ENCODE data around the gene KLHL2. TPM values are rescaled to one million over a fixed set of nuclear protein-coding genes. Genes with fewer than 3 reads are reported as not detected.
A peak's percentile ranks its signal among the peaks of the same experiment; 100 is the strongest.
"Not testable (repeated sequence)": the region's sequence is repeated elsewhere in the genome, so short reads cannot be mapped to it uniquely, and the experiment has no call there.

The KLHL2 gene
- total RNA-seq, 6 experiments from 2014 or later: 10.9 to 13.7 (median 11.4) TPM

DNA sequence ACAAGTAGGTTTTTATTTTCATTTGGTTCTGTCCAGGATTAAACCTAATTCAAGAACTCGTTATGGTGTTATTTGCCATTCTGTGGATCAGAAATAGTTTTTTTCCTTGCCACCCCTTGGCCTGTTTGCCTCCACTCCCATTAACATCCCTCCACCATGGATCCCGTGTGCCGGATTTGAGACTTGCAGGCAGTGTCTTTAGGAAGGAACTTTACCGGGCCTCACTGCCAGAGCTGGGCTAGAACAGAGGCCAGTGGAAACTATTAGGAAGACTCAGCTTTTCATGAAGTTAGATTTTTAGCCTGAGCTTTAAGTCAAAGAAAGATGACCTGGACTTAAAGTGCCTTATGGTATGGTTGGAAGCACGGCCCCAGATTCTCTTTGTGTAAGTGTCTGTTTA, 2.4 kb downstream of the KLHL2 start:
- Mint-ChIP-seq H3K9me3 (no peaks in the 10 kb centered on the region), H3K36me3 (ENCODE audit: low read depth) (peaks cover 12% of the 10 kb centered on the region; the same call in 1 of the 2 replicates), H3K27me3 (ENCODE audit: insufficient read depth) (no peaks in the 10 kb centered on the region), H3K4me3 (no peak overlapping the region), H3K4me1 (ENCODE audit: low read depth) (peaks cover 55% of the 10 kb centered on the region), H3K27ac (no peak overlapping the region)
- TF ChIP-seq, protein P1, sequence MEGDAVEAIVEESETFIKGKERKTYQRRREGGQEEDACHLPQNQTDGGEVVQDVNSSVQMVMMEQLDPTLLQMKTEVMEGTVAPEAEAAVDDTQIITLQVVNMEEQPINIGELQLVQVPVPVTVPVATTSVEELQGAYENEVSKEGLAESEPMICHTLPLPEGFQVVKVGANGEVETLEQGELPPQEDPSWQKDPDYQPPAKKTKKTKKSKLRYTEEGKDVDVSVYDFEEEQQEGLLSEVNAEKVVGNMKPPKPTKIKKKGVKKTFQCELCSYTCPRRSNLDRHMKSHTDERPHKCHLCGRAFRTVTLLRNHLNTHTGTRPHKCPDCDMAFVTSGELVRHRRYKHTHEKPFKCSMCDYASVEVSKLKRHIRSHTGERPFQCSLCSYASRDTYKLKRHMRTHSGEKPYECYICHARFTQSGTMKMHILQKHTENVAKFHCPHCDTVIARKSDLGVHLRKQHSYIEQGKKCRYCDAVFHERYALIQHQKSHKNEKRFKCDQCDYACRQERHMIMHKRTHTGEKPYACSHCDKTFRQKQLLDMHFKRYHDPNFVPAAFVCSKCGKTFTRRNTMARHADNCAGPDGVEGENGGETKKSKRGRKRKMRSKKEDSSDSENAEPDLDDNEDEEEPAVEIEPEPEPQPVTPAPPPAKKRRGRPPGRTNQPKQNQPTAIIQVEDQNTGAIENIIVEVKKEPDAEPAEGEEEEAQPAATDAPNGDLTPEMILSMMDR (IDR thresholded peaks at IDR 0.05): no peak
- no peak for DNase-seq

DNA sequence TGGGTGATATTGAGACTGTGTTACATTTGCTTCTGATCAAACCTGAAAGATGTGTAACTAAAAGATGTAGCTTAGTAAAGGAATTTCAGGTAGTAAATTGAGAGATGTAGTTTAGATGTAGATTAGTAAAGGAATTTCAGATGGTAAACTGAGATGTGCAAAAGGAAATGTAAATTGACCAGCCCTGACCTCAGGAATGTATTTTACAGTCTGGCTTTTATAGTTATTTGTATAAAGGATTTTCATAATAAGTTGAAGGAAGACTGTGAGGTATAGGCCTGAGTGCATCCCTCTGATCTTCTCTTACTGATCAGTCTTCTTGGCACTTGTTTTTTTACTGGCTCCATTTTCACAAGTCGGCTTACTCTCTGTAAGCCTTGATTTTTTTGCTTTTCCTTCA, 3.2 kb downstream of the KLHL2 start:
- Mint-ChIP-seq H3K27ac (no peak overlapping the region), H3K27me3 (ENCODE audit: insufficient read depth) (peaks cover 2% of the 10 kb centered on the region; the same call in 1 of the 2 replicates), H3K36me3 (ENCODE audit: low read depth) (peaks cover 12% of the 10 kb centered on the region; the same call in 1 of the 2 replicates), H3K4me1 (ENCODE audit: low read depth) (peaks cover 56% of the 10 kb centered on the region), H3K4me3 (no peak overlapping the region), H3K9me3 (no peaks in the 10 kb centered on the region)
- no peak for DNase-seq
- TF ChIP-seq, protein P1 (IDR thresholded peaks at IDR 0.05): no peak

DNA sequence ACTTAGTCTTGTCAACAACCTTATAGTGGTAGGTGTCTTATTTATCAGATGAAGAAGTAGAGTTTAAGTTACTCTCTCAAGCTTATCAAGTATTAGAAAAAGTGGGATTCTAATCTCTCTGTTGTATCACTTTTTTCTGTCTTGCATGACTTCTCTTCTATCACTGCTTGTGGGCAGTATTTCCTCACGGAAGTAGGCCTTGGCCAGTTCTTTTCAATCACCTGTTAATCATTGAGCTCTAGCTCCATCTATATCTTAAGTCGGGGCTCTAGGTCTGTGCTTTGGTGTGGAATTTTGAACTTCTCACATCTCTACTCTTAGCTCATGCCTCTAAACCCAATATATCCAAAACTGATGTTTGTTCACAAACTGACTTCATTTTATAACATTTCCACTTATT, 5.3 kb downstream of the KLHL2 start:
- Mint-ChIP-seq H3K4me1 (ENCODE audit: low read depth) (peaks cover 61% of the 10 kb centered on the region), H3K36me3 (ENCODE audit: low read depth) (peaks cover 12% of the 10 kb centered on the region; the same call in 1 of the 2 replicates)
- H3K27me3 Mint-ChIP-seq (ENCODE audit: insufficient read depth); H3K9me3 Mint-ChIP-seq; DNase-seq; H3K27ac Mint-ChIP-seq; H3K4me3 Mint-ChIP-seq: not testable (repeated sequence)

DNA sequence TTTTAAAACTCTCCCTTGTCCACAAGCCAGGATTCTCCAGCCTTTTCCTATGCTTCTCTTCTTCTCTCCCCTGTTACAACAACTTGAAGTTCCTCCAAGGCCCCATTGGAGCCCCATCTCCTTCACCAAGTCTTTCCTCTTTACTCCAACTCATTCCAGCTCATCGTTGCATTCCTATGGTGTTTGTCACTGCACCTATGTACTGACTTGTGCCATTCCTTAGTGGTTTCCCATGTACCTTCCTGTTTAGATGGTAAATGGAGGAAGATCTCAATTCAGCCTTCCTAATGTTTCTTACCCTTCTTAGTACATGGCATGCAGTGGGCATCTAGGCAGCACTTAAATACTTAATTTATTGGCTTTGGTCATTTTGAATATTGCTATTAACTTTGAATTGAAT, 6.0 kb downstream of the KLHL2 start:
- Mint-ChIP-seq H3K36me3 (ENCODE audit: low read depth) (peaks cover 12% of the 10 kb centered on the region; the same call in 1 of the 2 replicates), H3K4me1 (ENCODE audit: low read depth) (peaks cover 57% of the 10 kb centered on the region)
- not testable (repeated sequence) for H3K27me3 Mint-ChIP-seq (ENCODE audit: insufficient read depth); DNase-seq; H3K27ac Mint-ChIP-seq; H3K4me3 Mint-ChIP-seq; H3K9me3 Mint-ChIP-seq

DNA sequence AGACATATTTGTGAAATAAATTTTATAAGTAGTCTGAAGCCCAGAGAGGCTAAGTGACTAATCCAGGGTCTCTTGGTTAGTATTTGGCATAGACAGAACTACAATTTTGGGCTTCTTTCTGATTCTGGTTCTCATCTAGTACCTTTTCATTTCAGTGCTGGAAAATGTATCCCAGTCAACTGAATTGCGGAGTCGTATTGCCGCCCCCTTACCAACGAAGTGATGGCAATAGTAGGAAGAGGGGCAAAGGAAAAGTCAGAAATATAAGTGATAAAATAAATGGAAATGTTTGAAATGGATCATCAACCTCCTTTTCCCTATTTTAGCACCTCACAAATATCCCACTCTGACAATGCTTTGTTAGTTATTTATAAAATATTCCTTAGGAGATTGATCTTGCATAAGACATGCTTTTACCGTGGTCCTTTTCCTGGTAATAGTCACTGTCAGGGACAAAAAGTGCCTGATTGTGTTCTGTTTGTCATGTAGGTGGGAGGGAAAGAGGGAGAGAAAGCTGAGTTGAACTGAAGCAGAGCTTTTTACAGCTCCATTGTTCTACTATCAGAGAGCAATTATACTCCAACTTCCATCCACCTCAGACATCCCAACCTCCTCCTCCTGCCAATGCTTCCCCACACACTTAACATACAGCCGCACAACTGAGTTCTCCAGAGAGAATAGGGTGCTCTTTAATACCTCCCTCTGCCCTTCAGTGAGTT, 6.8 kb downstream of the KLHL2 start:
- DNase-seq; H3K27me3 Mint-ChIP-seq (ENCODE audit: insufficient read depth); H3K4me3 Mint-ChIP-seq; H3K9me3 Mint-ChIP-seq; H3K27ac Mint-ChIP-seq: not testable (repeated sequence)
- H3K4me1 Mint-ChIP-seq (ENCODE audit: low read depth): peaks cover 49% of the 10 kb centered on the region
- H3K36me3 Mint-ChIP-seq (ENCODE audit: low read depth): peaks cover 12% of the 10 kb centered on the region; the same call in 1 of the 2 replicates

DNA sequence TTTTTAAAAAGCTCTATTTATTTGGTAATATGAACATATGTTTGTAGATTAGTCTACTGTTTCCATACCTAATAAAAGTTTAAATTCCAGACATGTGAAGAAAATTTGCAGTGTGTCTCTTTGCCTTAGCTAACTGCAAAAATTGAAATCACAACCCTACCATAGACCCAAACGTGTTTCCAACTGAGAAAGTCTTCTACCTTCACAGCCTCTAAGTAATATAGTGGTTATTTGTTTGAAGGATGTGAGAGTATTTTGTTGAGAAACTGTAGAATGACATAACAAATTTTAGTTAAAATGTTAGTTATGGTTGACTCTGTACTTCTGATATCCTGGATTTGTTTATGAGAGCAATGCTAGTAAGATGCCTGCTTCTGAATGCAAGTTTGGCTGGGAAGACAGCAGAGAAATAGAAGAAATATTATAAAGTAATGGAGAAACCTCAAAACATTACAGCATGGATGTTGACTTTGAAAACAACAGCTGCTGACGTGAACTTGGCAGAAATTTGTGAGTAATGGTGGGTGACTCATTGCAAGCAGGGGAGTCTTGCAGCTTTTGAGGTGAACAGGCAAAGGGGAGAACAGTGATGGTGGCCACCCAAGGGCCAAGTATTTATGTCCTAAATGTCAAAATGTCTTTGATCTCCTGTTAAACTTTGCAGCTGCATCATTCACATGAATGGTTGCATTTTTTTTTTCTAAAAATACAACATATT, 7.8 kb downstream of the KLHL2 start:
- DNase-seq: peak; percentile 70
- Mint-ChIP-seq H3K4me1 (ENCODE audit: low read depth) (peaks cover 41% of the 10 kb centered on the region), H3K36me3 (ENCODE audit: low read depth) (peaks cover 12% of the 10 kb centered on the region; the same call in 1 of the 2 replicates)
- not testable (repeated sequence) for H3K27ac Mint-ChIP-seq; H3K27me3 Mint-ChIP-seq (ENCODE audit: insufficient read depth); H3K9me3 Mint-ChIP-seq; H3K4me3 Mint-ChIP-seq

DNA sequence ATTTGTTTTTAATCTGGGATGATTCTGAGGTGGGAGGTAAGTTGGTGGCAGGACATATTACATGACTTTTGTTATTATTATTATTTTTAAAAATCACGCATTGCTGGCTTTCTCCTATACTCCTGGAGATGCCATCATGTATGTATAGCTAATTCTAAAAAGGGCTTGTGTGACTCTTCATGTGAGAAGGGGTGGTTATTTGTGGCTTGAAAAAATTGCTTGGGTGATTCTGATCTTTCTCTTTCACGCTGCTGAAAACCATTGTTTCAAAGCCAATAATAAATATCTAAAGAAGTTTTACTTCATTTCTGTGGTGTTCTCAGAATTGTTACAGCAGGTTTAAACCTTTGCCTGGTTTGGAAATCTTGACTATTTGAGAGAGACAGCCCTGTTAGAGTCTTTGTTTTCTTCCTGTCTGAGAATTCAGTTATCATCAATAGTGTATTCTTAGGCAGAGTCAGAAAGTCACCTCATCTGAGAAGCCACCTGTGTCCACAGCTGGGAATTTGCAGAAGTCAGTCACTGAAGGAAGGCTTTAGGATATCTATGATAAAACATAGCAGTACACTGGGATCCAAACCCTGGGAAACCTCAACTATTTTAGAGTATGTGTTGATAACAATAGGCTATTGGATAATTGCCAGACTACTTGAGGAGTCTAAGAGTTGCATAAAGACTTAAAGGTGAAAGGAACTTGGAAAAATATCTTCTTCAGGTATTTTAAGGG, 8.6 kb downstream of the KLHL2 start:
- not testable (repeated sequence) for DNase-seq; H3K27me3 Mint-ChIP-seq (ENCODE audit: insufficient read depth); H3K9me3 Mint-ChIP-seq; H3K27ac Mint-ChIP-seq; H3K4me3 Mint-ChIP-seq
- peaks cover 34% of the 10 kb centered on the region for H3K4me1 Mint-ChIP-seq (ENCODE audit: low read depth)
- peaks cover 12% of the 10 kb centered on the region; the same call in 1 of the 2 replicates for H3K36me3 Mint-ChIP-seq (ENCODE audit: low read depth)
